Measurements from ENCODE around the gene L1CAM.

L1CAM gene

DNA sequence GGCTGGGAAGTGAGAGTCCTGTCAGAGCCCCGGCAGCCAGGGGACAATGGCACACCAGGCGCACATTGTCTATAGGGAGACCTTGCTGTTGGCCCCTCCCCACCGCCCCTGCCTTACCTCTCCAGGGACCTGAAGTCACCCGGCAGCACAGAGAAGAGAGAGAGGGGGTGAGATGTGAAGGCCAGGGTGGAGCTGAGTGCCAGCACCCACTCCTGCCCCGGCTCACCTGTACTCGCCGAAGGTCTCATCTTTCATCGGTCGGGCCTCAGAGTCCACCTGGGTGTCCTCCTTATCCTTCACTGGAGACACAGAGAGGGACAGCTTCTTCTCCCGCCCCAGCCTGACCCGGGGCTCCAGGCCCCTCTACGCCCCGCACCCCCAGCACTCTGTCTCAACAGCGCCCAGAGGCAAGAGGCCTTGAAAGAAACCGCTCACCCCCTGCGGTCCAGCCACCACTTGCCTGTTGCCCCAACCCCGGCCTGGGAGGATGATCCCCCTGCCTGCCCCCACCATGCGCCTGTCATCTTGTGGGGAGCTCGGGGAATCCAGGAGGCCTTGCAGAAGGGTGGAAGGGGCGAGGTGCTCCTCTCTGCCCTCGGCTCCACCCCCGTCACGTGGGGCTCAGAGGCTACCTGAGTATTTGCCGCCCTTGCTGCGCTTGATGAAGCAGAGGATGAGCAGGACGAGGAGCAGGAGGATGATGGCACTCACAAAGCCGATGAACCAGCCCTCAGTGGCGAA, 22.6 kb downstream of the L1CAM start:
- Histone ChIP-seq H3K36me3 (ENCODE audit: control insufficient read depth, insufficient read depth, low read length) (peaks cover 44% of the 10 kb centered on the region), H3K27ac (ENCODE audit: low read depth, low read length) (no peak overlapping the region), H3K9me3 (ENCODE audit: control insufficient read depth, insufficient read depth, low read depth, low read length) (peaks cover 23% of the 10 kb centered on the region; the same call in 1 of the 2 replicates), H3K27me3 (ENCODE audit: control insufficient read depth, insufficient read depth, low read length) (no peaks in the 10 kb centered on the region), H3K9ac (ENCODE audit: low read length) (no peak overlapping the region), H3K4me3 (ENCODE audit: low read depth, low read length) (no peak overlapping the region), H3K4me1 (ENCODE audit: control insufficient read depth, insufficient read depth, low read length) (peaks cover 16% of the 10 kb centered on the region)

- Histone ChIP-seq H3K36me3 (ENCODE audit: control insufficient read depth, insufficient read depth, low read length) (peaks cover 36% of the 10 kb centered on the region), H3K9me3 (ENCODE audit: control insufficient read depth, insufficient read depth, low read depth, low read length) (peaks cover 21% of the 10 kb centered on the region; the same call in 1 of the 2 replicates), H3K27me3 (ENCODE audit: control insufficient read depth, insufficient read depth, low read length) (no peaks in the 10 kb centered on the region), H3K9ac (ENCODE audit: low read length) (no peak overlapping the region), H3K4me1 (ENCODE audit: control insufficient read depth, insufficient read depth, low read length) (peaks cover 16% of the 10 kb centered on the region), H3K27ac (ENCODE audit: low read depth, low read length) (no peak overlapping the region), H3K4me3 (ENCODE audit: low read depth, low read length) (no peak overlapping the region)
Observed at GRCh38 chrX:153862369-153863250, 23.4 kb downstream of the L1CAM start.

DNA sequence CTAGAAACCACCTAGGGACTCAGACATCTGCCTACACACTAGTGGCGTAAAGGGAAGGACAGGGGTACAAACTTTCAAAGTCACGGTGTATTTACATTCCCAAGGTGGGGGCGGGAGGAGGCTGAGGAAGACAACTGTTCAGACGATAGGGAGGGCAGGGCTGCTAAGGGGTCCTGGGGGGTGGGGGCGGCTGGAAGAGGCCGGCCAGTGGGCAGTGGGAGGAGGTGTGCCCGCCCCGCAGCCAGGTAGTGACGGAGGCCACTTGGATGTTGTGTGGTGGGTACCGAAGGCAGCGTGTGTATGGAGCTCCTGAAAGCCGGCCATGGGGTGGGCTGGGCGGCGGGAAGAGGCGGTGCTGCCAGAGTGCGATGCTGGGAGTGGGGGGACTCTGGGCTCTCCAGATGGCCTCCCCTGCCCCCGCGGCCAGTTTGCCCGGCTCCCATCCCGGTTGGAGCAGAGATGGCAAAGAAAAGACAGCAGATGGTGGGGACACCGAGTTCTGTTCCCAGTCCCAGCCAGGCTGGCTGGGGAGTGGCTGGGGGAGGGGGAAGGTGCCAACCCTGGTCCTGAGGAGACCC, 24.2 kb downstream of the L1CAM start:
- Histone ChIP-seq H3K4me3 (ENCODE audit: low read depth, low read length) (no peak overlapping the region), H3K36me3 (ENCODE audit: control insufficient read depth, insufficient read depth, low read length) (peaks cover 28% of the 10 kb centered on the region), H3K9me3 (ENCODE audit: control insufficient read depth, insufficient read depth, low read depth, low read length) (peaks cover 16% of the 10 kb centered on the region; the same call in 1 of the 2 replicates), H3K9ac (ENCODE audit: low read length) (no peak overlapping the region), H3K27me3 (ENCODE audit: control insufficient read depth, insufficient read depth, low read length) (no peaks in the 10 kb centered on the region), H3K27ac (ENCODE audit: low read depth, low read length) (no peak overlapping the region), H3K4me1 (ENCODE audit: control insufficient read depth, insufficient read depth, low read length) (peaks cover 16% of the 10 kb centered on the region)

GRCh38 chrX:153861151-153861550, 24.8 kb downstream of the L1CAM start:
- peaks cover 16% of the 10 kb centered on the region for H3K4me1 ChIP-seq (ENCODE audit: control insufficient read depth, insufficient read depth, low read length)
- H3K27ac ChIP-seq (ENCODE audit: low read depth, low read length), result no peak overlapping the region
- H3K9ac ChIP-seq (ENCODE audit: low read length), result no peak overlapping the region
- H3K9me3 ChIP-seq (ENCODE audit: control insufficient read depth, insufficient read depth, low read depth, low read length), result peaks cover 16% of the 10 kb centered on the region; the same call in 1 of the 2 replicates
- no peak overlapping the region for H3K4me3 ChIP-seq (ENCODE audit: low read depth, low read length)
- H3K27me3 ChIP-seq (ENCODE audit: control insufficient read depth, insufficient read depth, low read length), result no peaks in the 10 kb centered on the region
- peaks cover 22% of the 10 kb centered on the region for H3K36me3 ChIP-seq (ENCODE audit: control insufficient read depth, insufficient read depth, low read length)

- H3K9me3 ChIP-seq (ENCODE audit: control insufficient read depth, insufficient read depth, low read depth, low read length), result peaks cover 12% of the 10 kb centered on the region; the same call in 1 of the 2 replicates
Observed at GRCh38 chrX:153857348-153857903, 28.5 kb downstream of the L1CAM start.

DNA sequence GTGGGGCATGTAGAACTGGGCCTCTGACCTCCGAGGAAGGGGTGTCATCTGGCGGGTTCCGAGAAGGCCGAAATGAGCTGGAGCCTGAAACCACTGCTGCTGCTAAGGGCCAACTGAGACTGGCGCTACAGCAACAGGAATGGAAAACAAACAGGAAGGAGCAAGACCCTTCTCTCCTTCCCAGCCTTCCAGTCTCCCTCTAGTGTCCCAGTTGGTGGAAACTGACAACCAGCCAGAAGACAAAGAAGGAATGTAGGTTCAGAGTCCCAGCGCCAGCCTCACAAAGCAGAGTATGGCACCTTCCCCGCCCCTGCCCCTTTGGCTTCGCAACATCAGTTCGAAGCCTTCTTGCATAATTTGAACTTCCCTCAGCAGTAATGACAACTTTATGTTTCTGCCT, 31.3 kb downstream of the L1CAM start:
- Histone ChIP-seq H3K4me1 (ENCODE audit: control insufficient read depth, insufficient read depth, low read length) (peaks cover 17% of the 10 kb centered on the region; the same call in 1 of the 2 replicates), H3K27me3 (ENCODE audit: control insufficient read depth, insufficient read depth, low read length) (no peaks in the 10 kb centered on the region), H3K27ac (ENCODE audit: low read depth, low read length) (no peak overlapping the region), H3K9me3 (ENCODE audit: control insufficient read depth, insufficient read depth, low read depth, low read length) (peaks cover 9% of the 10 kb centered on the region; the same call in 1 of the 2 replicates), H3K9ac (ENCODE audit: low read length) (no peak overlapping the region), H3K4me3 (ENCODE audit: low read depth, low read length) (no peak overlapping the region), H3K36me3 (ENCODE audit: control insufficient read depth, insufficient read depth, low read length) (no peaks in the 10 kb centered on the region)

More at GRCh38 chrX:153857348-153857903, 28.5 kb downstream of the L1CAM start:
- Histone ChIP-seq H3K4me1 (ENCODE audit: control insufficient read depth, insufficient read depth, low read length) (peaks cover 19% of the 10 kb centered on the region; the same call in 1 of the 2 replicates), H3K9ac (ENCODE audit: low read length) (no peak overlapping the region), H3K27ac (ENCODE audit: low read depth, low read length) (no peak overlapping the region), H3K4me3 (ENCODE audit: low read depth, low read length) (no peak overlapping the region), H3K36me3 (ENCODE audit: control insufficient read depth, insufficient read depth, low read length) (peaks cover 2% of the 10 kb centered on the region; the same call in 1 of the 2 replicates), H3K27me3 (ENCODE audit: control insufficient read depth, insufficient read depth, low read length) (no peaks in the 10 kb centered on the region)

DNA sequence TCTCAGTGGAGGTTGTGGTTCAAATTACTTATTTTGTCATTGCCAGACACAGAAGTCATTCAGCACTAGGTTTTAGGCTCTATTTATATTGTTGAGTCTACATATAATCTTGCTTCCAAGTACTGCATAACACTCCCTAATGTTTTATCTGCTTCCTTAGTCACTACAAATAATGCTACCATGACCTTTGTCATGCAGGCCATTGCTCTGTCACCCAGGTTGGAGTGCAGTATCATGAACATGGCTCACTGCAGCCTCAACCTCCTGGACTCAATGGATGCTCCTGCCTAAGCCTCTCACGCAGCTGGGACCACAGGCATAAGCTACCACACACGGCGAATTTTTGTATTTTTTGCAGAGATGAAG, 32.1 kb downstream of the L1CAM start:
- peaks cover 22% of the 10 kb centered on the region; the same call in 1 of the 2 replicates for H3K4me1 ChIP-seq (ENCODE audit: control insufficient read depth, insufficient read depth, low read length)
- no peaks in the 10 kb centered on the region for H3K27me3 ChIP-seq (ENCODE audit: control insufficient read depth, insufficient read depth, low read length)
- peaks cover 9% of the 10 kb centered on the region; the same call in 1 of the 2 replicates for H3K9me3 ChIP-seq (ENCODE audit: control insufficient read depth, insufficient read depth, low read depth, low read length)
- no peak overlapping the region for H3K27ac ChIP-seq (ENCODE audit: low read depth, low read length)
- no peaks in the 10 kb centered on the region for H3K36me3 ChIP-seq (ENCODE audit: control insufficient read depth, insufficient read depth, low read length)
- no peak overlapping the region for H3K9ac ChIP-seq (ENCODE audit: low read length)
- H3K4me3 ChIP-seq (ENCODE audit: low read depth, low read length), result no peak overlapping the region

- H3K4me3 ChIP-seq (ENCODE audit: low read depth, low read length), result no peak overlapping the region
- peaks cover 22% of the 10 kb centered on the region; the same call in 1 of the 2 replicates for H3K4me1 ChIP-seq (ENCODE audit: control insufficient read depth, insufficient read depth, low read length)
- peaks cover 9% of the 10 kb centered on the region; the same call in 1 of the 2 replicates for H3K9me3 ChIP-seq (ENCODE audit: control insufficient read depth, insufficient read depth, low read depth, low read length)
- no peak overlapping the region for H3K27ac ChIP-seq (ENCODE audit: low read depth, low read length)
- H3K36me3 ChIP-seq (ENCODE audit: control insufficient read depth, insufficient read depth, low read length), result no peaks in the 10 kb centered on the region
- no peaks in the 10 kb centered on the region for H3K27me3 ChIP-seq (ENCODE audit: control insufficient read depth, insufficient read depth, low read length)
- no peak overlapping the region for H3K9ac ChIP-seq (ENCODE audit: low read length)
Observed at GRCh38 chrX:153853180-153853901, 32.6 kb downstream of the L1CAM start.

DNA sequence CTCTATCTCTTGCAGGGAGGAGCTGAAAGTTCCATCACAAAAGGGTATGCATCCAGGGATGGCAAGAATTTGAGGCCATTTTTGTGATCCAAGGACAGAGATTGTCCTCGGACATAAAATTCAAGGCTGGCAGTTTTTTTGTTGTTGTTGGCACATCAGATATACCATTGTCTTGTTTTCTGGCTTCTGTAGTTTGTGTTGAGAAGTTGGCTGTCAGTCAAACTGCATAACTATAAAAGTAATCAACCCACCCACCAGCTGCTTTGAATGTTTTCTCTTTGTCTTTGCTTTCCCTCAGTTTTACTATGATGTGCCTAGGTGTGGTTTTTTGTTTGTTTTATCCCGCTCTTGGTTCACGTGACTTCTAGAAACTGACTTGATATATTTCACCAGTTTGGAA, 34.0 kb downstream of the L1CAM start:
- Histone ChIP-seq H3K4me1 (ENCODE audit: control insufficient read depth, insufficient read depth, low read length) (peaks cover 28% of the 10 kb centered on the region; the same call in 1 of the 2 replicates), H3K36me3 (ENCODE audit: control insufficient read depth, insufficient read depth, low read length) (no peaks in the 10 kb centered on the region), H3K9ac (ENCODE audit: low read length) (no peak overlapping the region), H3K4me3 (ENCODE audit: low read depth, low read length) (no peak overlapping the region), H3K27me3 (ENCODE audit: control insufficient read depth, insufficient read depth, low read length) (no peaks in the 10 kb centered on the region), H3K27ac (ENCODE audit: low read depth, low read length) (no peak overlapping the region), H3K9me3 (ENCODE audit: control insufficient read depth, insufficient read depth, low read depth, low read length) (peaks cover 3% of the 10 kb centered on the region; the same call in 1 of the 2 replicates)

GRCh38 chrX:153848325-153848724, 37.6 kb downstream of the L1CAM start:
- Histone ChIP-seq H3K27me3 (ENCODE audit: control insufficient read depth, insufficient read depth, low read length) (no peaks in the 10 kb centered on the region), H3K4me3 (ENCODE audit: low read depth, low read length) (no peak overlapping the region)

More at GRCh38 chrX:153848325-153848724, 37.6 kb downstream of the L1CAM start:
- H3K9me3 ChIP-seq (ENCODE audit: control insufficient read depth, insufficient read depth, low read depth, low read length), result peaks cover 3% of the 10 kb centered on the region; the same call in 1 of the 2 replicates
- no peak overlapping the region for H3K27ac ChIP-seq (ENCODE audit: low read depth, low read length)
- H3K36me3 ChIP-seq (ENCODE audit: control insufficient read depth, insufficient read depth, low read length), result no peaks in the 10 kb centered on the region
- H3K4me1 ChIP-seq (ENCODE audit: control insufficient read depth, insufficient read depth, low read length), result peaks cover 25% of the 10 kb centered on the region; the same call in 1 of the 2 replicates
- no peak overlapping the region for H3K9ac ChIP-seq (ENCODE audit: low read length)

All from HUES6 (cell line).